Smooth muscle cell of the umbilical artery (primary cell): ENCODE results near the gene PPP1R36. TPM values are rescaled to one million over a fixed set of nuclear protein-coding genes. Genes with fewer than 3 reads are reported as not detected.

Experiments
- total RNA-seq: library from RNA; depleted of rRNA; stranded (reverse); fragments of >200 nt; gene quantifications from 2 replicates; pipeline ENCODE4 v1.2.3, GENCODE V29; 2014

PPP1R36 gene, protein sequence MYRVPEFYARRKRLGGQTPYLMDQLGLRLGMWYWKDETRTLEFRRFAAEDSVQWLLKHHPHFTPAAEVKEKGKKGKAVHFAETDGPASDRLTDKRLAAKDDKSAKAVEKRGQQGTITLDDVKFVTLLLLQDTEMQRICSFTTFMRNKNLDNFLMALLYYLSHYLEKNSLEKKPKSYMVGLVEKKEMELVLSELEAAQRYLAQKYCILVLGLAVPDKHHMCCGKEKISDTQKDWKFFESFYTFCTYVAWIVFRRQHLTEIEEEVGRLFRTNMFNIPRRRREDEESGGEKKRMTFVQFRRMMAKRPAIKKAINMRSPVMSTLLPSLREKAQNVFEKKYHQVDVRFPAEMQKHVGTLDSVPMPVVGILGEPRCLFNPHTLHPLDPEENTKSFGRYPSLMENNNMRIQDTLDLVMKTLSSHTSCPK
- 1.0 and 1.8 TPM in 2 replicates for total RNA-seq

DNA sequence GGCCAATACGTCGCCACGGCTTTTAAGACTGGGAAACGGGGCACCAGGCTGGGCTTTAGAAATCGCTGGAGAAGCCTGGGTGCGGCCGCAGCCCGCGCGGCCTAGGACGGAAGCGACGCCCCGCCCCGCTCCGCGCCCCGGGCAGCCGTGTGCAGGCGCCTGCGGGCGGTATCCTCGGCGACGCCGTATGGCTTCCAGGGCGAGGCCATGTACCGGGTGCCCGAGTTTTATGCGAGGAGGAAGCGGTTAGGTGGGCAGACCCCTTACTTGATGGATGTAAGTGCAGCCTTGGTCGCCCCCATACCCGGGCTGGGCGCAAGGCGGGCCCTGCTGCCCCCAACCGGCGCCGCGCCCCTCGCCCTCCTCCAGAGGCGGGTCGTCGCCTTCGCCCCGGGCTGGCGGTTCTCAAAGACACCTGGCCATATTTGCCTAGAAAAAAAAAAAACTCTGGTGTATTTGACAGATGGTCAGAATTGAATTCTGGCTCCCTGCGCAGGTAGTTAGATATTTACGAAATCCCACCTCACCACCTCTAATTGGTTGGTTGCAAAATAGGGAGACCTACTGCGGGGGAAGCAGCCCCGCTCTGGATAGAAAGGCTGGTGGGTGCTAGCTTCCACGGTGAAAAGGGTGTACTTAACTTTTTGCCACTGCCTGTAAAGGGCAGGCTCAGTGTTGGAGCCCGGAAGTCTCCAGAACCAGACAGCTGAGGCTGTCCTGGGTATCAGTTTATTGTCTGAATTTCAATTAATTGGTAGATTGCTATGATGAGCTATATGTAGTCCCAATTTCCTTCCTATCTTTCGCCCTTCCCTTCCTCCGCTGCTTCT is at the start of gene PPP1R36:
Gene PPP1R36, plus strand, starts transcription at position 171 of the 830 bp plus-strand sequence. Its CDS starts 37 bp downstream, at position 208.

DNA sequence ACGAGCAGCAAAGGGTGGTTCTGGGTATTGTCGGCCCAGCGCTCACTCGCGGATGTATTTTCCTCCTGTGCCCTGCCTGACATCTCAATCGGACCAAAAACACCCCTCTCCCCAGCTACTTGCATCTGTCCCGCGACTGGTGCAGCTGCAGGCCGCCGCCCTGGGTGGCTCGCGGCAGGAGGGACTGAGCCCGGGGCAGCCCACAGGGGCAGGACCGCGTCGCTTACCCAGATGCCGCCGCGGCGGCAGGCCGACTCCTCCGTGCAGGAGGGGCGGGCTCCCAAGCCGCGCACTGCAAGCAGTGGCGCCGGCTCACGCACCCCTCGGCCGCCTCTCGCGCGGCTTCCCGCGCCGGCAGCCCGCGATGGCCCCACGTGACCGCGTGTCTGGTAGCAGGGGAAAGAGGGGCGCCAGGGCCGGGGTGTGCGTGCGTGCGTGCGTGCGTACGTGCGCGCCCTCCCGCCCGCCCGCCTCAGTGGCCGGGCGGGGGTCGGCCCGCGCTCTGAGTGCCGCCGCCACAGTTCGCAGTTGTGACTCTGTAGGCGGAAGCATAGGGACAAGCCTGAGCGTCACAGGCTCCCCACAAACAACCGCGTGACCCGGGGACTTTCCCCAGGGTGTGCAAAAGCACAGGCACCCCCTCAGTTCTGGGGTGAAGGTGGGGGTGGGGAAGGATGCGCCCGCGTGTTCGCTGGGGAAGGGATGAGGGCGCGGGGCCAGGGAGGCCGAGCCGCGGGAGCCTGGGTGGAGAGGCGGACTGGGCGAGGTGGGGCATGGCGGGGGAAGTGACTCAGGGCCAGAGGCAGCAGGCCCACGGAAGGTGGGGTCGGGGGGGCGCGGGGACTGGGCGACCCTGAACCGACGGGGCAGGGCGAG is 46.1 kb upstream of the PPP1R36 start, which contains the start of gene ZBTB25:
Gene ZBTB25, minus strand, starts transcription at position 405 of the 876 bp plus-strand sequence. CDS start 13,305 bp downstream, outside the sequence.

DNA sequence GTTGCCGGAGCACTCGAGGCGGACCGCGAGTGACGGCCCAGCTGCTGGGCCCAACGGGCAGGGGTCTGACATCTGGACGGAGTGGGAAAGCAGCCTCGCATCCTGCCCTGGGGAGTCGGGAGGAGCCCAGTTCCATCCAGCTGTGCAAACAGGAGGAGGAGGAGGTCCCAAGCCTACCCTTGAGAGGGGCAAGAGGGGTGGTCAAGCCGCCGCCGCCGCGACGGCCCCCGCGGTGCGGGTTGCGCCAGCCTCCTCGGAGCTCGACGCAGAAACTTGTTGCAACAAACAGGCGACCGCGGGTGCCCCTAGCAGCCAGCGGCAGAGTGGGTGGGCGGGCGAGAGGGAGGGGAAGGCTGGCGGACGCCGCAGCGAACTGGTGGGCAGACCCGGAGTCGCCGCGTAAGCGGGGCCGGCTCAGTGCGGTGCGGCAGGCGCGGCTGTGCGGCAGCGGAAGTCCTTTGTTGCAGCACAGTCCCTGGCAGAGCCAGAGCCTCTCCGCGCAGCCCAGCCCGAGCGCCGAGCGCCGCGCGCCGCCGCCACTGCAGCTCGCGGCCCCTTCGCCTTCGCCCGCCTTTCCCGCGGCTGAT is 45.4 kb upstream of the PPP1R36 start, which contains the start of gene ZBTB1:
Gene ZBTB1, plus strand, starts transcription at position 461 of the 587 bp plus-strand sequence. CDS start 16,735 bp downstream, outside the sequence.

DNA sequence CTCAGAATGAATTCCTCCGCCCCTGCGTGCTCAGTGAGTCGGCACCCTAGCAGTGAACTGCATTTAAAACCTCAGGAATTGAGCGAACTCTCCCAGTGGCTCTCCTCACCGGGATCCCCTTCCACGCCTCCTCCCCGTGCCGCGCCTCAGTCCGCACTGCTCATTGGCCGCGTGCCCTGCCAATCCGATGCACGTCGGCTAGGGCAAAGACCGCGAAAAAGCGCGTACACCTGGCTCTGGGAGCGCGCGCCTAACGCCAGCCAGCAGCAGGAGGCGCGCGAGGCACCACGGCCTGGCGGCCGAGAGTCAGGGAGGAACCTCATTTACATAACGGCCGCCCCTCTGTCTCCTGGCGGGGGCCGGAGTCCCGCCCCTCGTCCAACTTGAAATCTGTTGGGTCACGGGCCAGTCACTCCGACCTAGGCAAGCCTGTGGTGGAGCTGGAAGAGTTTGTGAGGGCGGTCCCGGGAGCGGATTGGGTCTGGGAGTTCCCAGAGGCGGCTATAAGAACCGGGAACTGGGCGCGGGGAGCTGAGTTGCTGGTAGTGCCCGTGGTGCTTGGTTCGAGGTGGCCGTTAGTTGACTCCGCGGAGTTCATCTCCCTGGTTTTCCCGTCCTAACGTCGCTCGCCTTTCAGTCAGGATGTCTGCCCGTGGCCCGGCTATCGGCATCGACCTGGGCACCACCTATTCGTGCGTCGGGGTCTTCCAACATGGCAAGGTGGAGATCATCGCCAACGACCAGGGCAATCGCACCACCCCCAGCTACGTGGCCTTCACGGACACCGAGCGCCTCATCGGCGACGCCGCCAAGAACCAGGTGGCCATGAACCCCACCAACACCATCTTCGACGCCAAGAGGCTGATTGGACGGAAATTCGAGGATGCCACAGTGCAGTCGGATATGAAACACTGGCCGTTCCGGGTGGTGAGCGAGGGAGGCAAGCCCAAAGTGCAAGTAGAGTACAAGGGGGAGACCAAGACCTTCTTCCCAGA is 9.3 kb upstream of the PPP1R36 start, which contains the start of gene HSPA2:
Gene HSPA2, plus strand, starts transcription at position 534 of the 995 bp plus-strand sequence. Its CDS starts 109 bp downstream, at position 643.

Other genes with a start within 250 kb of the PPP1R36 start
- gene MTHFD1, start 161.6 kb upstream of the PPP1R36 start, total RNA-seq: 38.0 and 99.1 TPM in 2 replicates
- 3.6 and 10.7 TPM in 2 replicates for gene AKAP5, start 84.5 kb upstream of the PPP1R36 start, total RNA-seq
- gene ZBTB25, start 46.1 kb upstream of the PPP1R36 start, total RNA-seq: 5.6 and 7.5 TPM in 2 replicates
- gene ZBTB1, start 45.2 kb upstream of the PPP1R36 start, total RNA-seq: 66.8 and 70.3 TPM in 2 replicates
- 15.3 and 33.0 TPM in 2 replicates for gene HSPA2, start 9.2 kb upstream of the PPP1R36 start, total RNA-seq
- 0.59 and 5.3 TPM in 2 replicates for gene PLEKHG3, start 154.5 kb downstream of the PPP1R36 start, total RNA-seq